Liver (tissue), 9 donors: ENCODE data around the gene TUNAR. TPM values are rescaled to one million over a fixed set of nuclear protein-coding genes. Genes with fewer than 3 reads are reported as not detected.

Source experiments
- DNase-seq: peaks from one replicate; pipeline ENCODE4 v3.0.0-alpha.2; 2017; ENCODE audit warnings: low spot score
- H3K27ac ChIP-seq, 2 donors: one replicate each; pipeline ENCODE4 v1.7.0; 2013; ENCODE audit warnings: inconsistent platforms in 2 of 2, low read length in 2 of 2, control low read depth in 1 of 2, low read depth in 1 of 2, mild to moderate bottlenecking in 1 of 2
- H3K27me3 ChIP-seq, 4 donors: one replicate each; pipeline versions ENCODE4 v1.6.1 to v1.7.0; 2013; ENCODE audit warnings: low read length in 3 of 4, inconsistent platforms in 1 of 4, mild to moderate bottlenecking in 1 of 4, moderate library complexity in 1 of 4; ENCODE audit not compliant: control insufficient read depth in 4 of 4, insufficient read depth in 4 of 4
- H3K36me3 ChIP-seq, 4 donors: one replicate each; pipeline versions ENCODE4 v1.6.1 to v1.7.0; 2013; ENCODE audit warnings: low read length in 3 of 4, mild to moderate bottlenecking in 3 of 4, low read depth in 1 of 4, moderate library complexity in 1 of 4; ENCODE audit not compliant: control insufficient read depth in 4 of 4, insufficient read depth in 3 of 4
- H3K4me1 ChIP-seq, 4 donors: one replicate each; pipeline versions ENCODE4 v1.6.1 to v1.7.0; 2013; ENCODE audit warnings: low read length in 3 of 4, mild to moderate bottlenecking in 3 of 4, moderate library complexity in 1 of 4; ENCODE audit not compliant: control insufficient read depth in 4 of 4, insufficient read depth in 4 of 4
- H3K4me3 ChIP-seq, 3 donors: one replicate each; pipeline versions ENCODE4 v1.6.1 to v1.7.0; 2013; ENCODE audit warnings: low read length in 3 of 3, control low read depth in 1 of 3, low read depth in 1 of 3, mild to moderate bottlenecking in 1 of 3
- H3K9ac ChIP-seq, 2 donors: one replicate each; pipeline ENCODE4 v1.7.0; 2013; ENCODE audit warnings: low read length in 2 of 2, mild to moderate bottlenecking in 2 of 2, moderate library complexity in 2 of 2, control low read depth in 1 of 2, low read depth in 1 of 2
- H3K9me3 ChIP-seq, 4 donors: one replicate each; pipeline versions ENCODE4 v1.6.1 to v1.7.0; 2013; ENCODE audit warnings: low read length in 3 of 4; ENCODE audit not compliant: control insufficient read depth in 4 of 4
- ATF3 ChIP-seq: IDR thresholded peaks from 2 replicates; pipeline ENCODE4 v1.6.1; 2016; ENCODE audit warnings: antibody characterized with exemption
- CTCF ChIP-seq: fragments of 150-350 bp; IDR thresholded peaks from 2 replicates; pipeline ENCODE4 v1.5.1; 2017; ENCODE audit warnings: improper control_type of control experiment, low read depth, low read length; ENCODE audit not compliant: missing input control
- EGR1 ChIP-seq, 2 donors: IDR thresholded peaks; 2 replicates each; pipeline ENCODE4 v1.6.1; 2016 to 2018; ENCODE audit warnings: antibody characterized with exemption in 2 of 2, low read depth in 2 of 2
- FOXA1 ChIP-seq: IDR thresholded peaks from 2 replicates; pipeline ENCODE4 v1.6.1; 2016; ENCODE audit warnings: antibody characterized with exemption
- FOXA2 ChIP-seq: IDR thresholded peaks from 2 replicates; pipeline ENCODE4 v1.6.1; 2016; ENCODE audit warnings: antibody characterized with exemption
- GABPA ChIP-seq, 2 donors: IDR thresholded peaks in 1 of 2; conservative IDR thresholded peaks in 1 of 2; 2 replicates each; pipeline ENCODE4 v1.6.1; 2016; ENCODE audit warnings: antibody characterized with exemption in 2 of 2, mild to moderate bottlenecking in 1 of 2, moderate library complexity in 1 of 2
- HNF4A ChIP-seq, 2 donors: conservative IDR thresholded peaks; 2 replicates each; pipeline ENCODE4 v1.6.1; 2016; ENCODE audit warnings: antibody characterized with exemption in 2 of 2, mild to moderate bottlenecking in 2 of 2
- HNF4G ChIP-seq: IDR thresholded peaks from 2 replicates; pipeline ENCODE4 v1.6.1; 2016; ENCODE audit warnings: antibody characterized with exemption
- JUND ChIP-seq, 2 donors: IDR thresholded peaks; 2 replicates each; pipeline ENCODE4 v1.6.1; 2016; ENCODE audit warnings: antibody characterized with exemption in 2 of 2
- MAX ChIP-seq: IDR thresholded peaks from 2 replicates; pipeline ENCODE4 v1.6.1; 2016; ENCODE audit warnings: antibody characterized with exemption
- NR2F2 ChIP-seq: IDR thresholded peaks from 2 replicates; pipeline ENCODE4 v1.6.1; 2016; ENCODE audit warnings: antibody characterized with exemption
- RAD21 ChIP-seq, 2 donors: IDR thresholded peaks; 2 replicates each; pipeline ENCODE4 v1.6.1; 2016; ENCODE audit warnings: antibody characterized with exemption in 2 of 2, mild to moderate bottlenecking in 2 of 2
- REST ChIP-seq: IDR thresholded peaks from 2 replicates; pipeline ENCODE4 v1.6.1; 2016; ENCODE audit warnings: antibody characterized with exemption, mild to moderate bottlenecking
- RXRA ChIP-seq, 2 donors: IDR thresholded peaks; 2 replicates each; pipeline ENCODE4 v1.6.1; 2017 to 2018; ENCODE audit warnings: antibody characterized with exemption in 2 of 2, mild to moderate bottlenecking in 1 of 2
- SP1 ChIP-seq: IDR thresholded peaks from 2 replicates; pipeline ENCODE4 v1.6.1; 2018; ENCODE audit warnings: antibody characterized with exemption, mild to moderate bottlenecking
- TAF1 ChIP-seq: conservative IDR thresholded peaks from 2 replicates; pipeline ENCODE4 v1.6.1; 2016; ENCODE audit warnings: antibody characterized with exemption, mild to moderate bottlenecking
- ZBTB33 ChIP-seq: IDR thresholded peaks from 2 replicates; pipeline ENCODE4 v1.6.1; 2016; ENCODE audit warnings: antibody characterized with exemption
- WGBS: extraction: QIAGEN DNeasy Blood & Tissue Kit; methylation state at CpG from one replicate; pipeline ENCODE4 v1.1.7; 2013; 5-methylcytosine and 5-hydroxymethylcytosine counted together
- polyA plus RNA-seq, 2 donors: library from polyadenylated mRNA; stranded (reverse) in 1 of 2; unstranded in 1 of 2; fragments of 200-250 nt in 1 of 2; fragments of >200 nt in 1 of 2; fragmentation: Nextera tagmentation in 1 of 2; extraction: Ambion mirVana in 1 of 2; gene quantifications; one replicate each; pipeline versions ENCODE4 v1.2.1 to v1.2.3, GENCODE V29; 2013 to 2015
- total RNA-seq, 2 donors: library from RNA; depleted of rRNA; stranded (reverse); fragments of >200 nt; gene quantifications; one replicate each; pipeline ENCODE4 v1.2.3, GENCODE V29; 2014
- donor health status: healthy.
- donor health status: healthy.
- donor health status: healthy.
- donor health status: healthy.
- donor health status: healthy.

The TUNAR gene
- total and polyA plus RNA-seq, 4 donors = 0.14 TPM; not detected in 3

- H3K36me3 ChIP-seq = no peaks in the 10 kb centered on the region
- TF ChIP-seq TAF1 (no peak), RAD21 (IDR thresholded peaks at IDR 0.05) (no peak), JUND (IDR thresholded peaks at IDR 0.05) (no peak), CTCF (no peak), ATF3 (no peak), EGR1 (IDR thresholded peaks at IDR 0.05; ENCODE audit: low read depth in 2 of 2) (no peak), FOXA1 (no peak), HNF4G (no peak), RXRA (IDR thresholded peaks at IDR 0.05) (no peak), FOXA2 (no peak), ZBTB33 (no peak), HNF4A (conservative IDR thresholded peaks at IDR 0.05) (no peak), MAX (no peak), REST (no peak), NR2F2 (no peak), SP1 (no peak)
- H3K4me3 ChIP-seq = no peak overlapping the region
- no peak for DNase-seq
- WGBS = 64% methylated on average over 6 of the region's 6 CpGs
- no peak overlapping the region for H3K27ac ChIP-seq
- no peak overlapping the region for H3K9ac ChIP-seq
- H3K9me3 ChIP-seq = no peaks in the 10 kb centered on the region
- H3K27me3 ChIP-seq = peaks cover 0 to 5% (median 0%) of the 10 kb centered on the region in 4 donors
- no peaks in the 10 kb centered on the region for H3K4me1 ChIP-seq
Measured at GRCh38 chr14:95901054-95901453, 24.4 kb downstream of the TUNAR start.

- H3K9ac ChIP-seq = no peak overlapping the region
- H3K27me3 ChIP-seq = peaks cover 0 to 5% (median 0%) of the 10 kb centered on the region in 4 donors
- DNase-seq = no peak
- H3K9me3 ChIP-seq = no peaks in the 10 kb centered on the region
- H3K27ac ChIP-seq = no peak overlapping the region
- no peaks in the 10 kb centered on the region for H3K36me3 ChIP-seq
- TF ChIP-seq GABPA (IDR thresholded peaks at IDR 0.05 in 1 of 2, conservative IDR thresholded peaks at IDR 0.05 in 1 of 2) = no peak
- 76% methylated on average over 10 of the region's 10 CpGs for WGBS
- H3K4me3 ChIP-seq = no peak overlapping the region
- H3K4me1 ChIP-seq = no peaks in the 10 kb centered on the region
Measured at GRCh38 chr14:95902273-95902826, 25.7 kb downstream of the TUNAR start.
